ENCODE data around the gene ATP8A1.

The ATP8A1 gene

GRCh38 chr4:42644897-42645296, 12.0 kb downstream of the ATP8A1 start:
- TF ChIP-seq MAX (IDR thresholded peaks at IDR 0.05; ENCODE audit: low read depth, low read length) (no peak), CTCF (IDR thresholded peaks at IDR 0.05; ENCODE audit: low read depth, low read length) (no peak), POLR2A (IDR thresholded peaks at IDR 0.05; ENCODE audit: extremely low read depth, insufficient read length) (no peak), MYC (IDR thresholded peaks at IDR 0.05; ENCODE audit: low read depth, low read length) (no peak)
- DNase-seq (ENCODE audit: low read depth) = no peak
- no peak overlapping the region for H3K4me3 ChIP-seq (ENCODE audit: low read depth, low read length)

GRCh38 chr4:42643685-42644084, 13.2 kb downstream of the ATP8A1 start:
- DNase-seq (ENCODE audit: low read depth) = no peak
- no peak overlapping the region for H3K4me3 ChIP-seq (ENCODE audit: low read depth, low read length)
- TF ChIP-seq CTCF (IDR thresholded peaks at IDR 0.05; ENCODE audit: low read depth, low read length) = no peak
- no peak for TF ChIP-seq MYC (IDR thresholded peaks at IDR 0.05; ENCODE audit: low read depth, low read length)
- TF ChIP-seq POLR2A (IDR thresholded peaks at IDR 0.05; ENCODE audit: extremely low read depth, insufficient read length) = no peak
- TF ChIP-seq MAX (IDR thresholded peaks at IDR 0.05; ENCODE audit: low read depth, low read length) = no peak

- no peak for TF ChIP-seq POLR2A (IDR thresholded peaks at IDR 0.05; ENCODE audit: extremely low read depth, insufficient read length)
- TF ChIP-seq CTCF (IDR thresholded peaks at IDR 0.05; ENCODE audit: low read depth, low read length) = no peak
- no peak for TF ChIP-seq MAX (IDR thresholded peaks at IDR 0.05; ENCODE audit: low read depth, low read length)
- no peak for TF ChIP-seq MYC (IDR thresholded peaks at IDR 0.05; ENCODE audit: low read depth, low read length)
- H3K4me3 ChIP-seq (ENCODE audit: low read depth, low read length) = no peak overlapping the region
- no peak for DNase-seq (ENCODE audit: low read depth)
These were observed 13.9 kb downstream of the ATP8A1 start for GRCh38 chr4:42642845-42643615.

GRCh38 chr4:42642101-42642797, 14.7 kb downstream of the ATP8A1 start:
- TF ChIP-seq MYC (IDR thresholded peaks at IDR 0.05; ENCODE audit: low read depth, low read length) = no peak
- no peak for TF ChIP-seq MAX (IDR thresholded peaks at IDR 0.05; ENCODE audit: low read depth, low read length)
- TF ChIP-seq POLR2A (IDR thresholded peaks at IDR 0.05; ENCODE audit: extremely low read depth, insufficient read length) = no peak
- no peak for TF ChIP-seq CTCF (IDR thresholded peaks at IDR 0.05; ENCODE audit: low read depth, low read length)
- no peak overlapping the region for H3K4me3 ChIP-seq (ENCODE audit: low read depth, low read length)
- DNase-seq (ENCODE audit: low read depth) = no peak

GRCh38 chr4:42641656-42642055, 15.2 kb downstream of the ATP8A1 start:
- no peak overlapping the region for H3K4me3 ChIP-seq (ENCODE audit: low read depth, low read length)
- TF ChIP-seq MYC (IDR thresholded peaks at IDR 0.05; ENCODE audit: low read depth, low read length) (no peak), POLR2A (IDR thresholded peaks at IDR 0.05; ENCODE audit: extremely low read depth, insufficient read length) (no peak), CTCF (IDR thresholded peaks at IDR 0.05; ENCODE audit: low read depth, low read length) (no peak), MAX (IDR thresholded peaks at IDR 0.05; ENCODE audit: low read depth, low read length) (no peak)
- no peak for DNase-seq (ENCODE audit: low read depth)

Measured in NB4 (cell line).